Large intestine (tissue), 3 donors: Measurements from ENCODE around the gene KRT23. TPM values are rescaled to one million over a fixed set of nuclear protein-coding genes. Genes with fewer than 3 reads are reported as not detected.

Source experiments
- DNase-seq, 2 donors: peaks; one replicate each; pipeline versions ENCODE4 v3.0.0 to v3.0.0-alpha.2; 2013
- H3K27ac ChIP-seq: one replicate; pipeline ENCODE4 v1.5.1; 2013; ENCODE audit warnings: low read length
- H3K27me3 ChIP-seq: 2 replicates; pipeline ENCODE4 v1.6.1; 2013; ENCODE audit warnings: low read length; ENCODE audit not compliant: control insufficient read depth, insufficient read depth
- H3K36me3 ChIP-seq: 2 replicates; pipeline ENCODE4 v1.6.1; 2013; ENCODE audit warnings: low read length; ENCODE audit not compliant: control insufficient read depth, insufficient read depth
- H3K4me1 ChIP-seq: one replicate; pipeline ENCODE4 v1.6.1; 2013; ENCODE audit warnings: low read length; ENCODE audit not compliant: control insufficient read depth, insufficient read depth
- H3K4me3 ChIP-seq: one replicate; pipeline ENCODE4 v1.5.1; 2013; ENCODE audit warnings: low read length
- H3K9me3 ChIP-seq: one replicate; pipeline ENCODE4 v1.6.1; 2013; ENCODE audit warnings: mild to moderate bottlenecking, low read depth, low read length, moderate library complexity; ENCODE audit not compliant: control insufficient read depth
- WGBS: methylation state at CpG from one replicate; pipeline ENCODE4 v1.1.5; 2013; ENCODE audit warnings: low lambda C conversion rate; ENCODE audit not compliant: insufficient coverage; 5-methylcytosine and 5-hydroxymethylcytosine counted together
- polyA plus RNA-seq: library from polyadenylated mRNA; unstranded; fragments of 120-200 nt; gene quantifications from one replicate; pipeline ENCODE4 v1.2.1, GENCODE V29; 2013

The KRT23 gene
- polyA plus RNA-seq, 1 donor = 0.18 TPM

- Histone ChIP-seq H3K4me3 (no peak overlapping the region), H3K27ac (no peak overlapping the region), H3K27me3 (no peaks in the 10 kb centered on the region), H3K9me3 (no peaks in the 10 kb centered on the region), H3K36me3 (no peaks in the 10 kb centered on the region), H3K4me1 (peaks cover 23% of the 10 kb centered on the region)
- DNase-seq = no peak
- 83% methylated on average over 3 of the region's 4 CpGs for WGBS
Measured at GRCh38 chr17:40896916-40897455, 40.5 kb downstream of the KRT23 start.

DNA sequence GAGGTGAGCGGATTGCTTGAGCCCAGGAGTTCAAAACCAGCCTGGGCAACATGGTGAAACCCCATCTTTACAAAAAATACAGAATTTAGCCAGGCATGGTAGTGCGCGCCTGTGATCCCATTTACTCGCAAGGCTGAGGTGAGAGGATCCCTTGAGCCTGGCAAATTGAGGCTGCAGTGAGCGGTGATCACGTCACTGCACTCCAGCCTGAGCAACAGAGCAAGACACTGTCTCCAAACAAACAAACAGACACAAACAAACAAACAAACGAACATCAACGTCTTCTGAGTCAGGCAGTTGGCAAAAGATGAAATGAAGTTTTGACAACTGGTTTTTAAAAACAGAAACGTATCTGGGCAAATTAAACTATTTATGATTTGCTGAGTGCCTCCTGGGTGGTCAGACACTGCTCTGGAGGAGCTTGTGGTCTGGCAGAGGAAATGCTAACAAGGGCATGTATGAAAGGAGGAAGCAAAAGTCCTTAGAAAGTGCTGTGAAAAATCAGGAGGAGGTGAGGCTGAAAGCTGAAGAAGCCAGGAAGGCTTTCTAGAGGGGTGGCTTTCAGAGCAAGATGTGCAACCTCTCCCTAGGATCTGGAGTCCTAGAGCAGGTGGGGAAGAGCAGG is 42.2 kb downstream of the KRT23 start:
- Histone ChIP-seq H3K4me3 (no peak overlapping the region), H3K4me1 (peaks cover 9% of the 10 kb centered on the region), H3K27ac (no peak overlapping the region), H3K27me3 (no peaks in the 10 kb centered on the region), H3K9me3 (no peaks in the 10 kb centered on the region), H3K36me3 (no peaks in the 10 kb centered on the region)
- WGBS = no CpG with 5 or more reads among the region's 9 CpGs
- DNase-seq = no peak

GRCh38 chr17:40888196-40888720 is 49.2 kb downstream of the KRT23 start:
- Histone ChIP-seq H3K27me3 (no peaks in the 10 kb centered on the region), H3K4me1 (peaks cover 23% of the 10 kb centered on the region), H3K27ac (no peak overlapping the region), H3K9me3 (no peaks in the 10 kb centered on the region), H3K36me3 (no peaks in the 10 kb centered on the region), H3K4me3 (no peak overlapping the region)
- 40% methylated on average over 1 of the region's 2 CpGs for WGBS
- DNase-seq = peak in 1 of 2 donors; percentile 63

- peak overlapping the region; percentile 87 for H3K27ac ChIP-seq
- WGBS = no CpG with 5 or more reads among the region's 3 CpGs
- no peak overlapping the region for H3K4me3 ChIP-seq
- H3K36me3 ChIP-seq = no peaks in the 10 kb centered on the region
- H3K9me3 ChIP-seq = no peaks in the 10 kb centered on the region
- DNase-seq = peak; percentile 88 to 92
- peaks cover 42% of the 10 kb centered on the region for H3K4me1 ChIP-seq
- no peaks in the 10 kb centered on the region for H3K27me3 ChIP-seq
Measured at GRCh38 chr17:40886090-40886489, 51.4 kb downstream of the KRT23 start.

DNA sequence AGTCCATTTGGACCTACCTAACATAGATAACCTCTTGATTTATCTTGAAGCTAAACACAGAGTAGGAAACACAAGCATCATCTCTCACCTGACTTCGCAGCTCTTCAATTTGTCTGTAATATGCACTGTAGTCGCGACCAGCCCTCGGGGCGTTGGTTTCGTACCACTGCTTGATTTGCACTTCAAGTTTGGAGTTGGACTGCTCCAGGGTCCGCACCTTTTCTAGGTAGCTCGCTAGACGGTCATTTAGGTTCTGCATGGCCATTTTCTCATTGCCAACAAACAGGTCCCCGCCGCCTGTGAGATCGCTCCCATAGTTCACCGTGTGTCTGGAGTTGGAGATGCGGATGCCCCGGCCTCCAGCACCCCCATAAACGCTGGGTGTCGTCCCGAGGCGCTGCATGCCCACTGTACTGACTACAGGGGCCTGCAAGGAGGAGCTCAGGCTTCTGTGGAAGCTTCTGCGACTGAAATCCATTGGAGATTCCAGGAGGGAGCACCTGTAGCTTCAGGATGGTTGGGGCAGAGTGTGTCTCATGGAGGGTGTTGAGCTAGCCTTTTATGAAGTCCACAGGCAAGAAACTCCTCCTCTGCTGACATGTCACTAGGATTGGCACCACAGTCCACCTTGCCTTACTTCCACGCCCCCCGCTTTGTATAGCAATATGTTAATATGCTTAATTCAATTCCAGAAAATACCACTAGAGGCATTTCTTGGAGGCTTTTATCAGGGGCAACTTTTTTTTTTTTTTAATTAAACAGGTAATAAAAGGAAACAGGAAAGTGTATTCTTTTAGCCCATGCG is 52.5 kb downstream of the KRT23 start, which contains the start of gene KRT20:
Gene KRT20 (minus strand): TSS at position 535 of the 805 bp plus-strand sequence. CDS start 57 bp downstream, at position 478.
- Histone ChIP-seq H3K4me3 (peak within 1 kb of the TSS; percentile 7), H3K27me3 (no peaks in the 10 kb centered on the region), H3K9me3 (no peaks in the 10 kb centered on the region), H3K4me1 (peaks cover 42% of the 10 kb centered on the region), H3K36me3 (no peaks in the 10 kb centered on the region), H3K27ac (peak within 1 kb of the TSS; percentile 87)
- WGBS = 82% methylated on average over 2 of the region's 23 CpGs
- peak in 1 of 2 donors; percentile 60 for DNase-seq

DNA sequence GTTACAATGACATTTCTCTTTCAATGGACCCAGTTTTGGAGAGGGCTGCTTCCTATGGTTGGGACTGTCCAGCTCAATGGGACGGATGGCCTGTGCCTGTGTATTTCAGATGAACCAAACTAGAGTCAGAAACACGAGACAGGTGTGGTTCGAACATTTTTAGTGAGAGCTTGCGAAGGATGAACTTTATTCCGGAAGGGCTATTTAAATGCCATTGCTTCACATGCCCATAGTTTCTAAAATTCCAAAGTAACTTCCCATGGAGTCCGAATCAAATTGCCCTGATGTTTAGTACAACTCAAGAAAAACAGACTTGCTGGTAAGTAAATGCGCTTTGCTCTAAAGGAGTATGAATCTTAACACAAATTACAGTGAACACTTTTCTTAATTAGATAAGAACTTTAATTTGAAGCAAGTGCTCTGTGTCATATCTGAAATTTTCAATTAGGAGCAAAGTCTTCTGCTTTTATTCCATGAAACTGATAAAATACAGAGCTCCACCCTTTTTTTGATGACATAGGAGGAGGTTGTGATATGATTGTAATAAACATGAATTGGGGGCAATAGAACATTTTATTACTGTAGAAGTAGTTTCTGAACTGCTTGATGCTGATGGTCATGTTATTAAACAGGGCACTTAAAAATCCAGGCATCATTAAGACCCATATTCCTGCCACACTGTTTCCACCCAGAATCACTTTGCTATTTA is 53.7 kb downstream of the KRT23 start:
- H3K27ac ChIP-seq = peak overlapping the region; percentile 87

DNA sequence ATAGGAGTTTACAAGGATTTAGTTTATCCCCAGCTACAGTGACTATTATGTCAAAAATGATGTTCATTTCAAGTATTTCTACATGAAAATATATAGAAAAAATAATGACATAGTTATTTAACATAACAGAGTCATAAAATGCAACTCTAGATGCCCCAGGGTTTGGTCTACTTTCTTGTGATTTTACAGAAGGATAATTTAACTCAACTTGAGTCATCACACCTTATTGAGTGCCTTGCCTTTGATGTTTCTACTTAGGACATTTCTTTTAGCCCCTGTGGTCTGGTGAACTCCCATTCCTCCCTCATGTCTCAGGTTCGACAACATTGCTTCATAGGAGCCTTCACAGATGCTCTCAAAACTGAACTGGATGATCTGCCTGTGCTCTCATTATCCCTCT is 54.4 kb downstream of the KRT23 start:
- WGBS = no CpG with 5 or more reads among the region's 1 CpG
- peak overlapping the region; percentile 10 for H3K4me3 ChIP-seq
- peak overlapping the region; percentile 87 for H3K27ac ChIP-seq
- H3K27me3 ChIP-seq = no peaks in the 10 kb centered on the region
- no peaks in the 10 kb centered on the region for H3K36me3 ChIP-seq
- peaks cover 42% of the 10 kb centered on the region for H3K4me1 ChIP-seq
- DNase-seq = no peak
- no peaks in the 10 kb centered on the region for H3K9me3 ChIP-seq

More for the DNA sequence above, 53.7 kb downstream of the KRT23 start:
- Histone ChIP-seq H3K9me3 (no peaks in the 10 kb centered on the region), H3K4me1 (peaks cover 42% of the 10 kb centered on the region), H3K4me3 (peak overlapping the region; percentile 10), H3K36me3 (no peaks in the 10 kb centered on the region), H3K27me3 (no peaks in the 10 kb centered on the region)
- WGBS = 60% methylated on average over 1 of the region's 7 CpGs
- DNase-seq = peak; percentile 70 to 92

GRCh38 chr17:40879026-40879425 is 58.4 kb downstream of the KRT23 start:
- no CpG with 5 or more reads among the region's 1 CpG for WGBS
- no peaks in the 10 kb centered on the region for H3K9me3 ChIP-seq
- no peaks in the 10 kb centered on the region for H3K27me3 ChIP-seq
- DNase-seq = no peak
- no peak overlapping the region for H3K4me3 ChIP-seq
- peaks cover 22% of the 10 kb centered on the region for H3K4me1 ChIP-seq
- no peaks in the 10 kb centered on the region for H3K36me3 ChIP-seq
- H3K27ac ChIP-seq = no peak overlapping the region

DNA sequence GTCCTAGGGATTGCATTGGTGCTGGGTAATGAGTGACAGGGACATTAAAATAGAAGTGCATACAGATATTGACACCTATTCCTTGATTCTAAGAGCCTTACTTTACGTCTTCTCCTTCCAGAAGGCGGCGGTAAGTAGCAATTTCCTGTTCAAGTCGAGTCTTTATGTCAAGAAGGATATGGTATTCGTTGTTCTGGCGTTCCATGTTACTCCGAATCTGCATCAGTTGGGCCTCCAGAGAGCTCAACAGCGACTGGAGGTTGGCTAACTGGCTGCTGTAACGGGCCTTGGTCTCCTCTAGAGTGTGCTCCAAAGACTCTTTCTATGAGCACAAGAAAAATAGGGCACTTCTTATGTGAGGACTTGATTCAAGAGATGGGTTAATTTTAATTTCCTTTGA is 59.4 kb downstream of the KRT23 start:
- no peak overlapping the region for H3K4me3 ChIP-seq
- no peaks in the 10 kb centered on the region for H3K27me3 ChIP-seq
- no peak for DNase-seq
- H3K36me3 ChIP-seq = no peaks in the 10 kb centered on the region
- whole genome bisulfite sequencing = 97% methylated on average over 4 of the region's 9 CpGs
- H3K9me3 ChIP-seq = no peaks in the 10 kb centered on the region
- H3K4me1 ChIP-seq = peaks cover 17% of the 10 kb centered on the region
- no peak overlapping the region for H3K27ac ChIP-seq

GRCh38 chr17:40873801-40874200 is 63.6 kb downstream of the KRT23 start:
- Histone ChIP-seq H3K9me3 (no peaks in the 10 kb centered on the region), H3K36me3 (no peaks in the 10 kb centered on the region), H3K4me3 (no peak overlapping the region), H3K27me3 (no peaks in the 10 kb centered on the region), H3K4me1 (no peaks in the 10 kb centered on the region), H3K27ac (no peak overlapping the region)
- WGBS = 90% methylated on average over 1 of the region's 1 CpG
- no peak for DNase-seq
